Measurements from ENCODE around the gene PRSS53.

Gene PRSS53

GRCh38 chr16:31063495-31063842 is 25.3 kb downstream of the PRSS53 start:
- FAIRE-seq: no peak
- DNase-seq (ENCODE audit: insufficient read length, low spot score): no peak
- TF ChIP-seq TAF1 (IDR thresholded peaks at IDR 0.05; ENCODE audit: low read depth, low read length): no peak
- TF ChIP-seq SPI1 (IDR thresholded peaks at IDR 0.05; ENCODE audit: low read depth, low read length): no peak
- TF ChIP-seq POU2F2 (IDR thresholded peaks at IDR 0.05; ENCODE audit: low read depth, low read length): no peak
- no peak for TF ChIP-seq POLR2A (IDR thresholded peaks at IDR 0.05; ENCODE audit: low read depth, low read length)
- TF ChIP-seq POLR2AphosphoS5 (IDR thresholded peaks at IDR 0.05; ENCODE audit: low read depth, low read length): no peak
- no peak for TF ChIP-seq PAX5 (IDR thresholded peaks at IDR 0.05; ENCODE audit: insufficient read depth, low read length, severe bottlenecking)

DNA sequence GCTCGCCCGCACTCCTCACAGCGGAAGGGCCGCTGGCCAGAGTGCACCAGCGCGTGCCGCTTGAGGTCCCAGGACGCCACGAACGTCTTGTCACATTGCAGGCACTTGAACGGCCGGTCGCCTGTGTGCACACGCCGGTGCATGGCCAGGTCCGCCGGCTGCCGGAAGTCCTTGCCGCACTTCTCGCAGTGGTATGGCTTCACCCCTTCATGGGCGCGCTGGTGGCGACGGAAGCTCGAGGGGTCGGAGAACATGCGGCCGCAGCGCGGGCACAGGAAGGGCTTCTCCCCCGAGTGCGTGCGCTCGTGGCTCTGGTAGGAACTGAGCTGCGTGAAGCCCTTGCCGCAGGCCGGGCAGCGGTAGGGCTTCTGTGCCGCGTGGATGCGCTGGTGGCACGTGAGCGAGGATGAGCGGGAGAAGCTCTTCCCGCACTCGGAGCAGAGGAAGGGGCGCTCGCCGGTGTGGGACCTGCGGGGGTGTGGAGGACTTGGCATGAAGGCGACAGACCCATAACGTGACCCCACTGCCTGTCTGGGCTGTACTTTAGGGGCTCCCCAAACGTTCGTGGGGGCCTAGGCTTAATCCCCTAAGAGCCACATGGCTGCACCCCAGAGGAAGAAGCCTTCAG is 26.8 kb downstream of the PRSS53 start:
- TF ChIP-seq POLR2A (IDR thresholded peaks at IDR 0.05; ENCODE audit: low read depth, low read length) (no peak), POU2F2 (IDR thresholded peaks at IDR 0.05; ENCODE audit: low read depth, low read length) (no peak), TAF1 (IDR thresholded peaks at IDR 0.05; ENCODE audit: low read depth, low read length) (no peak), POLR2AphosphoS5 (IDR thresholded peaks at IDR 0.05; ENCODE audit: low read depth, low read length) (no peak), SPI1 (IDR thresholded peaks at IDR 0.05; ENCODE audit: low read depth, low read length) (no peak), PAX5 (IDR thresholded peaks at IDR 0.05; ENCODE audit: insufficient read depth, low read length, severe bottlenecking) (no peak)
- FAIRE-seq: no peak
- no peak for DNase-seq (ENCODE audit: insufficient read length, low spot score)

- DNase-seq (ENCODE audit: insufficient read length, low spot score) (no peak), FAIRE-seq (no peak)
- TF ChIP-seq PAX5 (IDR thresholded peaks at IDR 0.05; ENCODE audit: insufficient read depth, low read length, severe bottlenecking): no peak
- no peak for TF ChIP-seq POLR2A (IDR thresholded peaks at IDR 0.05; ENCODE audit: low read depth, low read length)
- no peak for TF ChIP-seq POLR2AphosphoS5 (IDR thresholded peaks at IDR 0.05; ENCODE audit: low read depth, low read length)
- TF ChIP-seq POU2F2 (IDR thresholded peaks at IDR 0.05; ENCODE audit: low read depth, low read length): no peak
- TF ChIP-seq TAF1 (IDR thresholded peaks at IDR 0.05; ENCODE audit: low read depth, low read length): no peak
- no peak for TF ChIP-seq SPI1 (IDR thresholded peaks at IDR 0.05; ENCODE audit: low read depth, low read length)
Measured at GRCh38 chr16:31061126-31061812, 27.5 kb downstream of the PRSS53 start.

DNA sequence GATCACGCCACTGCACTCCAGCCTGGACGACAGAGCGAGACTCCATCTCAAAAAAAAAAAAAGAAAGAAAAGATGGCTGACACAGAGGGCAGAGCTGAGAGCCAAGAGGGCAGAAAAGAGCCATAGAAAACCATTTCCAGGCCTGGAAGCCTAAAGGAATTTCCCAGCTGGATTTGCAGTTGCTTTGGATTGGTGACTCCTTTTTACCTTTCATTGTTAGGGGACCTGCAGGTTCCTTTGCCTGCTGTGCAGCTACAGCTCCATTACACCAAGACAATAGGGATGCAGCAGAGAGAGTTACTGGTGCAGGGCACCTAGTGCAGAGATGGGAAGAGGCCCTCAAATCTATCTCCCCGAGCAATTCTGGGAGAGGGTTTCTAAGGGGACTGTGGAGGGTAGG is 33.1 kb downstream of the PRSS53 start:
- DNase-seq (ENCODE audit: insufficient read length, low spot score): no peak
- TF ChIP-seq SPI1 (IDR thresholded peaks at IDR 0.05; ENCODE audit: low read depth, low read length) (no peak), POLR2AphosphoS5 (IDR thresholded peaks at IDR 0.05; ENCODE audit: low read depth, low read length) (no peak), TAF1 (IDR thresholded peaks at IDR 0.05; ENCODE audit: low read depth, low read length) (no peak), PAX5 (IDR thresholded peaks at IDR 0.05; ENCODE audit: insufficient read depth, low read length, severe bottlenecking) (no peak), POU2F2 (IDR thresholded peaks at IDR 0.05; ENCODE audit: low read depth, low read length) (no peak), POLR2A (IDR thresholded peaks at IDR 0.05; ENCODE audit: low read depth, low read length) (no peak)
- no peak for FAIRE-seq

DNA sequence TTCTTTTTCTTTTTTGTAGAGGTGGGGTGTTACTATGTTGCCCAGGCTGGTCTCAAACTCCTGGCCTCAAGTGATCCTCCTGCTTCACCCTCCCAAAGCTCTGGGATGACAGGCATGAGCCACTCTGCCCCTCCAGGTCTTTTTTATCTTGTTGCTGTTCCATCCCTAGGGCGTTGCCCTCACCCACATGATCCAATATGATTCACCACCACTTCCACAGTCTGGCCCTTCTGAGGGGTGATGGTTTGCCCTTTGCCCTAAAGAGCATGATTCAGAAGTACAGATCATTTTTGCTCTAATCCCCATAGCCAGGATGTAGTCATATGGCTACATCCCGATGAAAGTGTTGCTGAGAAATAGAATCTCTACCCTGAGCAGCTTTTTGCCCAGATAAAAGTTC is 36.6 kb downstream of the PRSS53 start:
- TF ChIP-seq POLR2A (IDR thresholded peaks at IDR 0.05; ENCODE audit: low read depth, low read length) (no peak), PAX5 (IDR thresholded peaks at IDR 0.05; ENCODE audit: insufficient read depth, low read length, severe bottlenecking) (no peak), SPI1 (IDR thresholded peaks at IDR 0.05; ENCODE audit: low read depth, low read length) (no peak), POLR2AphosphoS5 (IDR thresholded peaks at IDR 0.05; ENCODE audit: low read depth, low read length) (no peak), TAF1 (IDR thresholded peaks at IDR 0.05; ENCODE audit: low read depth, low read length) (no peak), POU2F2 (IDR thresholded peaks at IDR 0.05; ENCODE audit: low read depth, low read length) (no peak)
- FAIRE-seq: no peak
- no peak for DNase-seq (ENCODE audit: insufficient read length, low spot score)

DNA sequence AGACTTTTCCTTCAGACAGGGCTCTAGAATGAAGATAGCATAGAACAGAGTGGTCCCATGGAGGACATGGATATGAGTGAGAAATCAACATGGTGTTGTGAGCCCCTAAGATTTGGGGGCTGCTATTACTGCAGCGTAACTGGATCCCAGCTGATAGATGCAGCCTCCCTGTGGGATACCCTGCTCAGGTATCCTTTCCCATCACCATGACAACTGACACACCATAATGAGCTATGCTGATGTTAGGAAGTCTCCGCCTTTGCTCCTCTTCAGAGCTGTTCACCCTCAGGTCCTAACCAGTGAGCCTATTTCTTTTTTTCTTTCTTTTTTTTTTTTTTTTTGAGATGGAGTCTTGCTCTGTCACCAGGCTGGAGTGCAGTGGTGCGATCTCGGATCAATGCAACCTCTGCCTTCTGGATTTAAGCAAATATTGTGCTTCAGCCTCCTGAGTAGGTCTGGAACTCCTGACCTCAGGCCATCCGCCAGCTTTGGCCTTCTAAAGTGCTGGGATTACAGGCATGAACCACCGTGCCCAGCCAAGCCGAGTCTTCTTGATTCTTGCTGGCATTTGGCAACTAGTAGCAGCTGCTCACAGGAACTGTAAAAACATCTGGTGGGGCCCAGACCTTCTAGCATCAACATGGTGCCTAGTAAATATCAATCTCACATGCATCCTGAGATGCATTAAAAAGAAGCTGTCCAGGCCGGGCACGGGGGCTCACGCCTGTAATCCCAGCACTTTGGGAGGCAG is 38.3 kb downstream of the PRSS53 start:
- no peak for DNase-seq (ENCODE audit: insufficient read length, low spot score)
- no peak for FAIRE-seq
- TF ChIP-seq SPI1 (IDR thresholded peaks at IDR 0.05; ENCODE audit: low read depth, low read length): no peak
- no peak for TF ChIP-seq POLR2A (IDR thresholded peaks at IDR 0.05; ENCODE audit: low read depth, low read length)
- no peak for TF ChIP-seq TAF1 (IDR thresholded peaks at IDR 0.05; ENCODE audit: low read depth, low read length)

GRCh38 chr16:31043898-31044481 is 44.8 kb downstream of the PRSS53 start:
- FAIRE-seq (no peak), DNase-seq (ENCODE audit: insufficient read length, low spot score) (no peak)
- TF ChIP-seq POLR2AphosphoS5 (IDR thresholded peaks at IDR 0.05; ENCODE audit: low read depth, low read length): no peak
- no peak for TF ChIP-seq PAX5 (IDR thresholded peaks at IDR 0.05; ENCODE audit: insufficient read depth, low read length, severe bottlenecking)
- no peak for TF ChIP-seq POU2F2 (IDR thresholded peaks at IDR 0.05; ENCODE audit: low read depth, low read length)
- no peak for TF ChIP-seq TAF1 (IDR thresholded peaks at IDR 0.05; ENCODE audit: low read depth, low read length)

- DNase-seq (ENCODE audit: insufficient read length, low spot score): no peak
- no peak for FAIRE-seq
- TF ChIP-seq SPI1 (IDR thresholded peaks at IDR 0.05; ENCODE audit: low read depth, low read length): no peak
- no peak for TF ChIP-seq PAX5 (IDR thresholded peaks at IDR 0.05; ENCODE audit: insufficient read depth, low read length, severe bottlenecking)
- no peak for TF ChIP-seq POLR2A (IDR thresholded peaks at IDR 0.05; ENCODE audit: low read depth, low read length)
- no peak for TF ChIP-seq POU2F2 (IDR thresholded peaks at IDR 0.05; ENCODE audit: low read depth, low read length)
- no peak for TF ChIP-seq TAF1 (IDR thresholded peaks at IDR 0.05; ENCODE audit: low read depth, low read length)
- no peak for TF ChIP-seq POLR2AphosphoS5 (IDR thresholded peaks at IDR 0.05; ENCODE audit: low read depth, low read length)
Measured at GRCh38 chr16:31043352-31043751, 45.4 kb downstream of the PRSS53 start.

GRCh38 chr16:31042866-31043265 is 45.9 kb downstream of the PRSS53 start:
- TF ChIP-seq SPI1 (IDR thresholded peaks at IDR 0.05; ENCODE audit: low read depth, low read length) (no peak), POLR2A (IDR thresholded peaks at IDR 0.05; ENCODE audit: low read depth, low read length) (no peak), PAX5 (IDR thresholded peaks at IDR 0.05; ENCODE audit: insufficient read depth, low read length, severe bottlenecking) (no peak), TAF1 (IDR thresholded peaks at IDR 0.05; ENCODE audit: low read depth, low read length) (no peak), POLR2AphosphoS5 (IDR thresholded peaks at IDR 0.05; ENCODE audit: low read depth, low read length) (no peak), POU2F2 (IDR thresholded peaks at IDR 0.05; ENCODE audit: low read depth, low read length) (no peak)
- no peak for DNase-seq (ENCODE audit: insufficient read length, low spot score)
- FAIRE-seq: no peak

All from GM12891 (cell line).